OCI-LY3 (cell line): ENCODE measurements around the gene SMIM15.

Experiments
- H2AFZ ChIP-seq: fragments of 200-600, 300-600 bp; shearing (Covaris generic); 2 replicates; pipeline ENCODE4 v1.6.0; 2014; ENCODE audit warnings: antibody characterized with exemption, low read depth, low read length
- H3K27ac ChIP-seq: fragments of 200-600, 300-600 bp; sonication (generic); 2 replicates; pipeline ENCODE4 v1.5.1; 2014; ENCODE audit warnings: mild to moderate bottlenecking, low read length, moderate library complexity, mixed read lengths
- H3K27me3 ChIP-seq: fragments of 200-600, 300-600 bp; sonication (generic); 2 replicates; pipeline ENCODE4 v1.6.1; 2014; ENCODE audit warnings: low read depth, low read length, mixed read lengths
- H3K36me3 ChIP-seq: fragments of 200-600, 300-600 bp; sonication (generic); replicated peaks from 2 replicates; pipeline ENCODE3; 2014; ENCODE audit warnings: low read depth, low read length, mixed read lengths
- H3K4me1 ChIP-seq: fragments of 300-600, 200-600 bp; sonication (generic); 2 replicates; pipeline ENCODE4 v1.6.1; 2014; ENCODE audit warnings: low read length, mixed read lengths
- H3K4me2 ChIP-seq: fragments of 200-600, 300-600 bp; sonication (generic); 2 replicates; pipeline ENCODE4 v1.6.1; 2014; ENCODE audit warnings: low read length, mixed read lengths
- H3K4me3 ChIP-seq: fragments of 300-600, 200-600 bp; sonication (generic); 2 replicates; pipeline ENCODE4 v1.5.1; 2014; ENCODE audit warnings: antibody characterized with exemption, mild to moderate bottlenecking, low read length, moderate library complexity
- H3K79me2 ChIP-seq: fragments of 300-600, 200-600 bp; shearing (Covaris generic); 2 replicates; pipeline ENCODE4 v1.6.1; 2014; ENCODE audit warnings: mild to moderate bottlenecking, low read length, mixed read lengths
- H3K9ac ChIP-seq: fragments of 300-600, 200-600 bp; shearing (Covaris generic); 2 replicates; pipeline ENCODE4 v1.6.0; 2014; ENCODE audit warnings: mild to moderate bottlenecking, low read length, moderate library complexity
- H3K9me3 ChIP-seq: fragments of 200-600, 300-600 bp; shearing (Covaris generic); 2 replicates; pipeline ENCODE4 v1.6.1; 2014; ENCODE audit warnings: low read length, mixed read lengths; ENCODE audit not compliant: insufficient read depth
- H4K20me1 ChIP-seq: fragments of 200-600, 300-600 bp; sonication (generic); 2 replicates; pipeline ENCODE4 v1.6.1; 2016; ENCODE audit warnings: low read length, mixed read lengths; ENCODE audit not compliant: insufficient read depth
- EZH2phosphoT487 ChIP-seq: fragments of 200-600 bp; shearing (Covaris generic); IDR thresholded peaks from 2 replicates; pipeline ENCODE4 v1.6.1; 2018; ENCODE audit warnings: antibody characterized with exemption, mixed run types, low read depth
- TF ChIP-seq, protein P1 (sequence below): fragments of 200-600, 300-600 bp; sonication (generic); IDR thresholded peaks from 2 replicates; pipeline ENCODE4 v1.5.1; 2014; ENCODE audit warnings: antibody characterized with exemption, low read length, low read depth

The SMIM15 gene

DNA sequence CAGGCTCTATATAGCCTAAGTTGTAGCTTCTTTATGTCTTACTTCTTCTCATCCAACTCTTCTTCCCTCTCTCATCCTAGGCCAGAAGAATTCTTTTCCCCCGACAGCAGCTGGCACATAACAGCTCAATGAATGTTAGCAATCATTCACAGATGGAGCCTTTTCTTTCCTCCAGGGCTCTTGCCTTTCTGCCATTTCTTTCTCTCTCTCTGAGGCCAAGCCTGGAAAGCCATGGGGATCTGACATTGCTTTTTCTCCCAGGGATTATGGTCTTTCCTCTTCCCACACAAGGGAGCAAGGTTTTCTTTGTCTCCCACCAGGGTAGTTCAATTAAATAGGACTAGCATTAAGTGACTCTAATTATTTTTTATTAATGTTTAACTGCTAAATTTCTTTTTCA is 20.5 kb downstream of the SMIM15 start:
- no peaks in the 10 kb centered on the region for H3K36me3 ChIP-seq
- H3K4me2 ChIP-seq = no peak overlapping the region
- no peaks in the 10 kb centered on the region for H3K9me3 ChIP-seq
- no peaks in the 10 kb centered on the region for H3K4me1 ChIP-seq
- H3K27ac ChIP-seq = no peak overlapping the region
- TF ChIP-seq, protein P1, sequence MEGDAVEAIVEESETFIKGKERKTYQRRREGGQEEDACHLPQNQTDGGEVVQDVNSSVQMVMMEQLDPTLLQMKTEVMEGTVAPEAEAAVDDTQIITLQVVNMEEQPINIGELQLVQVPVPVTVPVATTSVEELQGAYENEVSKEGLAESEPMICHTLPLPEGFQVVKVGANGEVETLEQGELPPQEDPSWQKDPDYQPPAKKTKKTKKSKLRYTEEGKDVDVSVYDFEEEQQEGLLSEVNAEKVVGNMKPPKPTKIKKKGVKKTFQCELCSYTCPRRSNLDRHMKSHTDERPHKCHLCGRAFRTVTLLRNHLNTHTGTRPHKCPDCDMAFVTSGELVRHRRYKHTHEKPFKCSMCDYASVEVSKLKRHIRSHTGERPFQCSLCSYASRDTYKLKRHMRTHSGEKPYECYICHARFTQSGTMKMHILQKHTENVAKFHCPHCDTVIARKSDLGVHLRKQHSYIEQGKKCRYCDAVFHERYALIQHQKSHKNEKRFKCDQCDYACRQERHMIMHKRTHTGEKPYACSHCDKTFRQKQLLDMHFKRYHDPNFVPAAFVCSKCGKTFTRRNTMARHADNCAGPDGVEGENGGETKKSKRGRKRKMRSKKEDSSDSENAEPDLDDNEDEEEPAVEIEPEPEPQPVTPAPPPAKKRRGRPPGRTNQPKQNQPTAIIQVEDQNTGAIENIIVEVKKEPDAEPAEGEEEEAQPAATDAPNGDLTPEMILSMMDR = no peak
- TF ChIP-seq EZH2phosphoT487 = no peak
- no peak overlapping the region for H3K9ac ChIP-seq
- no peaks in the 10 kb centered on the region for H3K79me2 ChIP-seq
- no peak overlapping the region for H3K4me3 ChIP-seq
- no peak overlapping the region for H2AFZ ChIP-seq
- no peaks in the 10 kb centered on the region for H3K27me3 ChIP-seq
- no peaks in the 10 kb centered on the region for H4K20me1 ChIP-seq

GRCh38 chr5:61139931-61140330 is 22.3 kb downstream of the SMIM15 start:
- Histone ChIP-seq H3K36me3 (no peaks in the 10 kb centered on the region), H4K20me1 (no peaks in the 10 kb centered on the region), H3K79me2 (no peaks in the 10 kb centered on the region), H3K9me3 (no peaks in the 10 kb centered on the region), H3K4me3 (no peak overlapping the region), H3K27me3 (no peaks in the 10 kb centered on the region), H3K4me2 (no peak overlapping the region), H3K4me1 (no peaks in the 10 kb centered on the region), H2AFZ (no peak overlapping the region), H3K27ac (no peak overlapping the region), H3K9ac (no peak overlapping the region)
- no peak for TF ChIP-seq EZH2phosphoT487
- TF ChIP-seq, protein P1 = no peak

DNA sequence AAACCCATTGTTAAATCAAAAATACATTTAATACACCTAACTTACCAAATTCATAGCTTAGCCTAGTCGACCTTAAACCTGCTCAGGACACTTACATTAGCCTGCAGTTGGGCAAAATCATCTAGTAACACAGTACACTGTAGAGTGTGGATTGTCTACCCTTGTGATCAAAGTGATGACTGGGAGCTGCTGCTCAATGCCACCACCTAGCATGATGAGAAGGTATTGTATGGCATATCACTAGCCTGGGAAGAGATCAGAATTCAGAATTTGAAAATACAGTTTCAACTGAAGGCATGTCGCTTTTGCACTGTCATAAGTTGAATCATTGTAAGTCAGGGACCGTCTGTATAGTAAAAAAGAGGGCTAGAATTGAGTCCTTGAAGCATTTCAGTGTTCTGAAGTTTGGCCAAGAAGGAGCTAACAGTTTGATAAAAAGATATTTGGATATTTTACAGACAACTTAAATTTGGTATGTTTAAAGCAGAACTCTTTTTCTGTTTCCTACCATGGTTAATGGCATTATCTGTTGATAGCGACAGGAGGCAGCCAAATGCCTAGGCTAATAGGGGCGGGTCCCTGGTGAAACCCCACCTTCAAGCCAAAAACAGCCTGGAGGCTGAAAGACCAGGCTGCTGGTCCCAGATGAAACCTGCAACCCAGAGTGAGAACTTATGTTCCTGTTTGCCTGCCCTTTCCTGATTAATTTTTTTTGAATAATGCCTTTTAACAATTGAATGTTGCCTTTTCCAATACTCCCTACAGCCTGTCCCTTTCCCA is 23.0 kb downstream of the SMIM15 start:
- H3K4me2 ChIP-seq = no peak overlapping the region
- no peak overlapping the region for H2AFZ ChIP-seq
- TF ChIP-seq, protein P1 = peak; percentile 40
- TF ChIP-seq EZH2phosphoT487 = no peak
- H3K9me3 ChIP-seq = no peaks in the 10 kb centered on the region
- H3K4me3 ChIP-seq = no peak overlapping the region
- H3K4me1 ChIP-seq = no peaks in the 10 kb centered on the region
- H3K79me2 ChIP-seq = no peaks in the 10 kb centered on the region
- no peaks in the 10 kb centered on the region for H3K27me3 ChIP-seq
- H3K9ac ChIP-seq = no peak overlapping the region
- H3K36me3 ChIP-seq = no peaks in the 10 kb centered on the region
- H4K20me1 ChIP-seq = no peaks in the 10 kb centered on the region
- H3K27ac ChIP-seq = no peak overlapping the region

DNA sequence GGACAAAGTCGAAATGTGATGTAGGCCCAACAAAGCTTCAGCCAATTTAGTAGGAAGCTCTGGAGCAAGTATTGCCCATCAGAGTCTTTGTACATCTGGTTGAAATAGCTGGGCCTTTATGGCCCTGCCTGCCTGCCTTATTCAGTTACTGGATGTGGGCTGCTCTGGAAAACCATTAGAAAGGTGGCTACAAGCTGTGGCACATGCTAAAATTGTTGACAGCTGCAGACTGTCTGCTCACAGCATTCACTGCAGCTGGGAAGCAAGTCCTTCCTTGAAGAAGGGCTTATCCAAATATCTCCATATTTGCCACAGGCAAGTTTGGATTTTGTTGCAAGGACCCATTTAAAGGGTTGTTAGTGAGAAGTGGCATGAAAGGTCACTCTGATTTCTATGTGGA is 24.4 kb downstream of the SMIM15 start:
- no peaks in the 10 kb centered on the region for H3K36me3 ChIP-seq
- H3K9me3 ChIP-seq = no peaks in the 10 kb centered on the region
- no peak overlapping the region for H3K9ac ChIP-seq
- H4K20me1 ChIP-seq = no peaks in the 10 kb centered on the region
- H2AFZ ChIP-seq = no peak overlapping the region
- no peaks in the 10 kb centered on the region for H3K79me2 ChIP-seq
- TF ChIP-seq, protein P1 = no peak
- no peak for TF ChIP-seq EZH2phosphoT487
- no peak overlapping the region for H3K4me2 ChIP-seq
- H3K27ac ChIP-seq = no peak overlapping the region
- no peaks in the 10 kb centered on the region for H3K27me3 ChIP-seq
- H3K4me1 ChIP-seq = no peaks in the 10 kb centered on the region
- no peak overlapping the region for H3K4me3 ChIP-seq
